Motor neuron (in vitro differentiated cells): Measurements from ENCODE around the gene WFDC12. TPM values are rescaled to one million over a fixed set of nuclear protein-coding genes. Genes with fewer than 3 reads are reported as not detected.
A peak's percentile ranks its signal among the peaks of the same experiment; 100 is the strongest.

ENCODE experiments used
- ATAC-seq, 8 experiments: fragments of 200-7000 bp; cut with Tn5 transposase; replicated peaks in 6 of 8; 2 replicates each; pipeline ENCODE4 v1.8.0; 2021; ENCODE audit warnings: mild to moderate bottlenecking in 8 of 8, moderate library complexity in 8 of 8
- H3K27ac ChIP-seq, 2 donors: fragments of 250-450 bp; sonication (Bioruptor Pico); 2 replicates each; pipeline ENCODE4 v1.9.0; 2021; ENCODE audit warnings: antibody characterized with exemption in 2 of 2, mild to moderate bottlenecking in 2 of 2, moderate library complexity in 1 of 2
- H3K4me1 ChIP-seq, 2 donors: fragments of 250-450 bp; sonication (Bioruptor Pico); replicated peaks in 1 of 2; 2 replicates each; pipeline ENCODE4 v1.6.1; 2021; ENCODE audit warnings: antibody characterized with exemption in 2 of 2, mild to moderate bottlenecking in 2 of 2, moderate library complexity in 1 of 2
- H3K4me3 ChIP-seq, 5 donors: fragments of 250-450 bp; sonication (Bioruptor Pico); 2 replicates each; pipeline ENCODE4 v1.9.0; 2021; ENCODE audit warnings: antibody characterized with exemption in 5 of 5, mild to moderate bottlenecking in 5 of 5, moderate library complexity in 4 of 5
- WGBS, 10 experiments: fragments of 450-650 bp; shearing (Covaris generic); methylation state at CpG; one replicate each; pipeline ENCODE4 v1.0.0; 2022; 5-methylcytosine and 5-hydroxymethylcytosine counted together
- in situ Hi-C, 9 experiments: fragments of 400-800 bp; cut with MboI; loops; one replicate each; pipeline ENCODE4 v1.15.0; 2021; ENCODE audit warnings: low sequenced_read_pairs in 9 of 9, low pct_unique_long_range_greater_than_20kb in 2 of 9; ENCODE audit not compliant: unreplicated experiment in 9 of 9
- total RNA-seq, 8 experiments: library from RNA; unstranded; fragments of 300-600 nt; gene quantifications; 2 replicates each; pipeline versions ENCODE4 v1.2.3 to v1.2.4, GENCODE V29; 2022

WFDC12 gene
- total RNA-seq, 8 experiments from 2014 or later: not detected

GRCh38 chr20:45113865-45114264, 10.4 kb downstream of the WFDC12 start:
- H3K27ac ChIP-seq: no peak overlapping the region
- H3K4me1 ChIP-seq: no peaks in the 10 kb centered on the region
- H3K4me3 ChIP-seq: no peak overlapping the region
- no peak for ATAC-seq
- 71 to 100% (median 82%) methylated on average over 1 to 3 of the region's 3 CpGs for WGBS, 10 experiments
- in situ Hi-C loops: loop anchor here in 1 of 9 experiments (25.0 kb wide), 1 partner anchor 173 kb away; no protein-coding TSS in a partner anchor

DNA sequence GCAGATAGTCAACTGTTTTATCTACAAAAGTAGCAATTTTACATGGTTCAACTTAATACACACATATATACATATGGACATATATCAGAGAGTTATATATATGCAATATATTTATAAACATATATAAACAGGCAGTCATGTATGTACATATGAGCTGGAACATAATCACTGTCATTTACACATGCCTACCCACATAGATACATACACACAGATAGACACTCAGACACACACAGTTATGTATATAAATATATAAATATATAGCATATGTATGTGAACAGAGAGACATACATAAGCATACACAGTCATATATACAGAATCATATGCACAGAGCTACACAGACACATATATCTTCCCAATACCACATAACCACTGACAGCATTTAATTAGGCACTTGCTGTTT, 11.5 kb downstream of the WFDC12 start:
- Histone ChIP-seq H3K4me1 (no peaks in the 10 kb centered on the region), H3K4me3 (no peak overlapping the region), H3K27ac (no peak overlapping the region)
- in situ Hi-C loops: loop anchor here in 1 of 9 experiments (25.0 kb wide), 1 partner anchor 175 kb away; no protein-coding TSS in a partner anchor
- peak in 2 of 8 experiments; percentile 30 to 59 for ATAC-seq

DNA sequence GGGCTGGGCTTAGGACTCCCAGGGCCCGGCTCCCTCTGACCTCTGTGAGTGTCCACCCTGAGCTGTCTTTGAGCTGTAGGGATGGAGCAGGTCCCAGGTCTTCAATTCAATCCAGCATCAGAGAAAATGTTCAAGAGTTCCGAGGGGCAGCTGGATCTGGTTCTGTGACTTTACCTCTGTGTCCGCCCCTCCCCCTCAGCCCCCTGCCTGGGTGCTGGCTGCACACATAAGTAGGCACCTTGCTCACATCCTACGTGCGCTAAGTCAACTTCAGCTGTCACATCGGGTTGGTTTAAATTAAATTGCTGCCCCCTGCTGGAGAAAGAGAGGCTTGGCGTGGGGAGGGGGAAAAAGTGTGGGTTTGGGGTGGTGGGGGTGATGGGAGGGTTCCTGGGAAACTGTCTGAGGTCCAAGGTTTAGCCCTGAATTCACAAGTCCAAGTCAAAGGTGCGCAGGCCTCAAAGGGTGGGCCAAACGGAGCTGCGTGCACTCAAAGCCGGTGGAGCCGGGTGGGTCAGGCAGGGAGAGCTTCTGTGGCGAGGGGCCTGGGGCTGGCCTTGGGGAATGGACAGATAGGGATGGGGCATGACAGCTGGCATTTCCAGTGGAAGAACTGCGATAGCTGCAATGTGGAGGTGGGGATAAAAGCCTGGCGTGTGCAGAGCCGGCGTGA, 12.3 kb downstream of the WFDC12 start:
- no peak overlapping the region for H3K27ac ChIP-seq
- WGBS, 10 experiments: 0 to 81% (median 69%) methylated on average over 1 to 4 of the region's 17 CpGs; no CpG with 5 or more reads in 6 of the 10 experiments
- peak in 1 of 8 experiments; percentile 35 for ATAC-seq
- H3K4me1 ChIP-seq: no peaks in the 10 kb centered on the region
- no peak overlapping the region for H3K4me3 ChIP-seq
- in situ Hi-C loops: loop anchor here in 1 of 9 experiments (25.0 kb wide), 1 partner anchor 175 kb away; no protein-coding TSS in a partner anchor

GRCh38 chr20:45111285-45111684, 13.0 kb downstream of the WFDC12 start:
- in situ Hi-C loops: loop anchor here in 1 of 9 experiments (25.0 kb wide), 1 partner anchor 176 kb away; no protein-coding TSS in a partner anchor
- WGBS, 10 experiments: 80 to 86% (median 83%) methylated on average over 1 to 5 of the region's 11 CpGs; no CpG with 5 or more reads in 6 of the 10 experiments
- ATAC-seq: no peak
- Histone ChIP-seq H3K27ac (no peak overlapping the region), H3K4me1 (no peaks in the 10 kb centered on the region), H3K4me3 (no peak overlapping the region)

- Histone ChIP-seq H3K27ac (no peak overlapping the region), H3K4me1 (no peaks in the 10 kb centered on the region), H3K4me3 (no peak overlapping the region)
- ATAC-seq: no peak
- WGBS, 10 experiments: 78 to 100% (median 86%) methylated on average over 1 to 8 of the region's 11 CpGs; no CpG with 5 or more reads in 4 of the 10 experiments
- in situ Hi-C loops: loop anchor here in 1 of 9 experiments (25.0 kb wide), 1 partner anchor 177 kb away; no protein-coding TSS in a partner anchor
Observed at GRCh38 chr20:45110301-45110700, 14.0 kb downstream of the WFDC12 start.

DNA sequence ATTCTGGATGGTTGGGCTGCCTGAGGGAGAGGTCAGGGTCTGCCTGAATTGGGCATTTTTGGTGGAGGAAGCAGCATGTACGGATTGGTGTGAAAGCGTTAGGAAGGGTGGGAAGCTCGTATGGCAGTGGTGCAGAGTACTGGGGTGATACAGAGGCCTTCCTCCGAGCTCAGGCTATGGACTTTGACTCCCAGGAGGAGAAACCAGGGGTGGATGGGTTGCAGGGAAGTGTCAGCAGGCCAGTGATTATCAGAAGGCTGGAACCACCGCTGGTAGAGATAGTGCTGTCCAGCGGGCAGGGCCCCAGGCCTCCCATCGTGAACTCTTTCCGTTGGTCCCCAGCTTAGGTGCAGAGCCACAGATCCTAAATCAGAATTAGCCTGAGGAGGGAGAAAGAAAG, 14.6 kb downstream of the WFDC12 start:
- no peak overlapping the region for H3K4me3 ChIP-seq
- H3K27ac ChIP-seq: no peak overlapping the region
- ATAC-seq: no peak
- WGBS, 10 experiments: 10 to 75% (median 70%) methylated on average over 1 to 7 of the region's 8 CpGs; no CpG with 5 or more reads in 3 of the 10 experiments
- in situ Hi-C loops: loop anchor here in 2 of 9 experiments (10.0 to 25.0 kb wide), 2 partner anchors 178 to 195 kb away; partner anchors contain the start of genes MATN4 (in 1 of the 2) and RBPJL (in 1 of the 2)
- no peaks in the 10 kb centered on the region for H3K4me1 ChIP-seq

- no peak for ATAC-seq
- Histone ChIP-seq H3K27ac (no peak overlapping the region), H3K4me1 (peaks cover 0 to 4% of the 10 kb centered on the region in 2 donors), H3K4me3 (no peak overlapping the region)
- in situ Hi-C loops: loop anchor here in 2 of 9 experiments (10.0 to 25.0 kb wide), 2 partner anchors 182 to 199 kb away; partner anchors contain the start of genes MATN4 (in 1 of the 2) and RBPJL (in 1 of the 2)
- WGBS, 10 experiments: 43 to 100% (median 79%) methylated on average over 1 to 2 of the region's 2 CpGs; no CpG with 5 or more reads in 2 of the 10 experiments
Observed at GRCh38 chr20:45105317-45105716, 18.9 kb downstream of the WFDC12 start.

DNA sequence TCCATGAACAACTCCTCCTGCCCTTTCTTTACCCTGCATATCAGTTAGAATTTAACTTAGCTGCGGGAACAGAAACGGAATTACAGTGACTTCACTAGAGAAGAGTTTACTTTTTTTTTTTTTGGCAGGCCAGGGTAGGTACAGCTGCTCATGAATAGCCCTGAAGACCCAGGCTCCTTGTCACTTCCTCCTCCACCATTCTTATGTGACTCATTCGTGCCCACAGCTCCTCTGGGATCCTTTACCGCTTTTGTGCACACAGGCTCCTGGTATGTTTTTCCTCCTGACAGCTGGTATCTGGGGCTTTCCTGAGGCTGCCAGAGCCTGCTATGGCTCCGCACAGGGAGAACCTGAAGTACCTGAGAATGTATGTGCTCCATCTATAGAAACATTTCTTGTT, 19.5 kb downstream of the WFDC12 start:
- Histone ChIP-seq H3K27ac (no peak overlapping the region), H3K4me3 (no peak overlapping the region), H3K4me1 (peaks cover 0 to 4% of the 10 kb centered on the region in 2 donors)
- no peak for ATAC-seq
- in situ Hi-C loops: loop anchor here in 2 of 9 experiments (10.0 to 25.0 kb wide), 2 partner anchors 183 to 200 kb away; partner anchors contain the start of genes MATN4 (in 1 of the 2) and RBPJL (in 1 of the 2)
- WGBS, 10 experiments: 36 to 100% (median 75%) methylated on average over 1 to 5 of the region's 5 CpGs

- in situ Hi-C loops: loop anchor here in 2 of 9 experiments (10.0 to 25.0 kb wide), 2 partner anchors 184 to 202 kb away; partner anchors contain the start of genes MATN4 (in 1 of the 2) and RBPJL (in 1 of the 2)
- H3K4me1 ChIP-seq: peaks cover 0 to 4% of the 10 kb centered on the region in 2 donors
- H3K27ac ChIP-seq: no peak overlapping the region
- no peak for ATAC-seq
- 14 to 88% (median 68%) methylated on average over 1 to 2 of the region's 2 CpGs; no CpG with 5 or more reads in 2 of the 10 experiments for WGBS, 10 experiments
- no peak overlapping the region for H3K4me3 ChIP-seq
Observed at GRCh38 chr20:45103072-45103471, 21.2 kb downstream of the WFDC12 start.

DNA sequence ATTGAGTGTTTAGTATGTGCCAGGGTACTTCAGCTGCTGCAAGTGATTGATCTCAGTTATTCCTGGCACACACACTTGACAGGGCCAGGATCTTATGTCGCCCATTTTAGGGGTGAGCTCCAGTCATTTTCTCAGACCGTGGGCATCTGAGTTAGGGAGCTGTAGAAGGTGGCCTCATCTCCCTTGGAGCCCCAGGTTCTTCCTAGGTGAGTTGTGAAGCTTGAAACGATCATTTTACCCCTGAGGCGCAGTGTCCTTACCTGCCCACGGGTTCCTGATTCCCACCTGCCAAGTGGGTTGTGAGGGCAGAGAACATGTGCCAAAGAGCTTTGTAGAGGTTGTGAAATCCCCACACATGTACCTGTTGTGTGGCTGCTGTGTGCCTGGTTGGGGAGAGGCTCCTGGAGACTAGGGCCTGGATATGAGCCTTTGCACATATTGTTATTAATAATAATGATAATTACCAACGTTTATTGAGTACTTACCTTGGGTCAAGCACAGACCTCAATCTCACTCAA, 22.9 kb downstream of the WFDC12 start:
- ATAC-seq: no peak
- WGBS, 10 experiments: 0 to 100% (median 42%) methylated on average over 1 to 4 of the region's 6 CpGs; no CpG with 5 or more reads in 1 of the 10 experiments
- Histone ChIP-seq H3K27ac (no peak overlapping the region), H3K4me3 (no peak overlapping the region), H3K4me1 (peaks cover 0 to 4% of the 10 kb centered on the region in 2 donors)
- in situ Hi-C loops: loop anchor here in 2 of 9 experiments (10.0 to 25.0 kb wide), 2 partner anchors 186 to 203 kb away; partner anchors contain the start of genes MATN4 (in 1 of the 2) and RBPJL (in 1 of the 2)

- in situ Hi-C loops: loop anchor here in 2 of 9 experiments (10.0 to 25.0 kb wide), 2 partner anchors 187 to 204 kb away; partner anchors contain the start of genes MATN4 (in 1 of the 2) and RBPJL (in 1 of the 2)
- Histone ChIP-seq H3K4me3 (no peak within 1 kb of the TSS), H3K4me1 (peaks cover 0 to 4% of the 10 kb centered on the region in 2 donors), H3K27ac (no peak within 1 kb of the TSS)
- ATAC-seq: peak in 5 of 8 experiments; percentile 41 to 68 (median 46)
- 20 to 26% (median 24%) methylated on average over 2 to 8 of the region's 38 CpGs; no CpG with 5 or more reads in 7 of the 10 experiments for WGBS, 10 experiments
Observed at GRCh38 chr20:45100563-45101245, 23.6 kb downstream of the WFDC12 start, which contains the start of gene KCNS1. Gene KCNS1 (minus strand): TSS chr20:45101127. CDS start chr20:45099236, 1,891 bp downstream.

DNA sequence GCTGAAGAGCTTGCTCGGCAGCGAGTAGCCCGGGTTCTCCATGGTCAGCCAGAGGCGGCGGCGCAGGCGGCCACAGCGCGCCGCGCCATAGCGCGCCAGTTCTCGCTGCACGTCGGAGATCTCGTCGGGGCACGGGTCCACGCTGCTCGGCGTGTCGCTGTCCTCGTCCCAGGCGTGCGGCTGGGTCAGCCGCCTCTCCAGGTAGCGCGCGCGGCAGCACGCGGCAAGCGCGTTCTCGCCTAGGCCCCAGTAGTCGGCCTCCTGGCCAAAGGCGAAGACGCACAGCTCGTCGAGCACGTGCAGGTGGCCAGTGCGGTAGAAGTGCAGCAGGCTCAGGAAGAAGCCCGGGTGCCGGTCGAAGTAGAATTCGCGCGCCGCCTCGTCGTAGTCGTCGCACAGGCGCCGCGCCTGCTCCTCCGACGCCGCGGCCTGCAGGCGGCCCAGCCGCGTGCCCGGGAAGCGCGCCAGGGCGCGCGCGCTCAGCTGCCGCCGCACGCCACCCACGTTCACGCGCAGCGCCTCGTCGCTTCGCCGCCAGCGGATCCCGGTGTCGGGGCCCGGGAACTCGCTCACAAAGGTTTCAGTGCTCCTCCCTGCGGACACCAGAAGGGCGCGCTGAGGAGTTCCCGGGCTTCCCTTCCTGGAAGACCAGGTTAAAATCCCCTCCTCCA, 26.0 kb downstream of the WFDC12 start:
- WGBS, 10 experiments: 7 to 88% (median 25%) methylated on average over 3 to 18 of the region's 91 CpGs; no CpG with 5 or more reads in 5 of the 10 experiments
- in situ Hi-C loops: loop anchor here in 1 of 9 experiments (10.0 kb wide), 1 partner anchor 53 kb away; no protein-coding TSS in a partner anchor
- H3K4me3 ChIP-seq: peak overlapping the region in 3 of 5 donors; percentile 12 to 16 (median 13)
- ATAC-seq: peak in 5 of 8 experiments; percentile 22 to 64 (median 49)
- no peak overlapping the region for H3K27ac ChIP-seq
- peaks cover 0 to 4% of the 10 kb centered on the region in 2 donors for H3K4me1 ChIP-seq
